Activated CD8-positive, alpha-beta T cell treated with anti-CD3 and anti-CD28 coated beads for 36 hours (primary cell): Measurements from ENCODE around the gene CFAP69. TPM values are rescaled to one million over a fixed set of nuclear protein-coding genes. Genes with fewer than 3 reads are reported as not detected.

Source experiments
- ATAC-seq: fragments of 200-7000 bp; cut with Tn5 transposase; one replicate; pipeline ENCODE4 v1.10.0; 2021; ENCODE audit warnings: mild to moderate bottlenecking, moderate library complexity
- CTCF ChIA-PET: fragments of 350-600 bp; sonication (Branson Sonifier 250); formaldehyde crosslinking; loops from one replicate; lab custom pipeline; 2021; ENCODE audit warnings: antibody characterized with exemption; lab: Charles Lee
- POLR2A ChIA-PET: fragments of 350-600 bp; sonication (Branson Sonifier 250); formaldehyde crosslinking; loops from one replicate; lab custom pipeline; 2021; ENCODE audit warnings: antibody characterized with exemption; lab: Charles Lee
- DNase-seq: peaks from one replicate; pipeline ENCODE4 v3.0.0-alpha.2; 2020
- H3K27ac Mint-ChIP-seq: one replicate; pipeline ENCODE4 v1.8.0; 2021; ENCODE audit warnings: mild to moderate bottlenecking, mixed read lengths
- H3K27me3 Mint-ChIP-seq: one replicate; pipeline ENCODE4 v1.8.0; 2021; ENCODE audit warnings: mixed read lengths
- H3K36me3 Mint-ChIP-seq: one replicate; pipeline ENCODE4 v1.8.0; 2021; ENCODE audit warnings: low read depth, mixed read lengths
- H3K4me1 Mint-ChIP-seq: one replicate; pipeline ENCODE4 v1.8.0; 2021; ENCODE audit warnings: low read depth, mixed read lengths
- H3K4me3 Mint-ChIP-seq: one replicate; pipeline ENCODE4 v1.8.0; 2021; ENCODE audit warnings: mild to moderate bottlenecking, moderate library complexity, mixed read lengths
- H3K9me3 Mint-ChIP-seq: one replicate; pipeline ENCODE4 v1.8.0; 2021; ENCODE audit warnings: mixed read lengths
- intact Hi-C: fragments of 100-400 bp; cut with micrococcal nuclease; formaldehyde crosslinking; loops from one replicate; pipeline ENCODE4 v1.10.0; 2022
- total RNA-seq, 2 experiments: library from RNA; stranded (reverse); gene quantifications; one replicate each; pipeline ENCODE4 v1.2.3, GENCODE V29; 2021
- TF ChIP-seq, protein P1 (sequence below): fragments of 200-600 bp; IDR thresholded peaks from one replicate; pipeline ENCODE4 v1.8.0; 2022; ENCODE audit warnings: antibody characterized with exemption, mild to moderate bottlenecking

Gene CFAP69
- total RNA-seq, 2 experiments from 2014 or later = 0.07 to 0.69 TPM

DNA sequence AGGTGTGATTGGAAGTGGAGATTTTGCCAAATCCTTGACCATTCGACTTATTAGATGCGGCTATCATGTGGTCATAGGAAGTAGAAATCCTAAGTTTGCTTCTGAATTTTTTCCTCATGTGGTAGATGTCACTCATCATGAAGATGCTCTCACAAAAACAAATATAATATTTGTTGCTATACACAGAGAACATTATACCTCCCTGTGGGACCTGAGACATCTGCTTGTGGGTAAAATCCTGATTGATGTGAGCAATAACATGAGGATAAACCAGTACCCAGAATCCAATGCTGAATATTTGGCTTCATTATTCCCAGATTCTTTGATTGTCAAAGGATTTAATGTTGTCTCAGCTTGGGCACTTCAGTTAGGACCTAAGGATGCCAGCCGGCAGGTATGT is 19.8 kb upstream of the CFAP69 start:
- no peak for ATAC-seq
- Mint-ChIP-seq H3K27me3 (peaks cover 34% of the 10 kb centered on the region), H3K9me3 (no peaks in the 10 kb centered on the region), H3K27ac (no peak overlapping the region), H3K4me3 (no peak overlapping the region), H3K4me1 (no peaks in the 10 kb centered on the region), H3K36me3 (no peaks in the 10 kb centered on the region)
- TF ChIP-seq, protein P1, sequence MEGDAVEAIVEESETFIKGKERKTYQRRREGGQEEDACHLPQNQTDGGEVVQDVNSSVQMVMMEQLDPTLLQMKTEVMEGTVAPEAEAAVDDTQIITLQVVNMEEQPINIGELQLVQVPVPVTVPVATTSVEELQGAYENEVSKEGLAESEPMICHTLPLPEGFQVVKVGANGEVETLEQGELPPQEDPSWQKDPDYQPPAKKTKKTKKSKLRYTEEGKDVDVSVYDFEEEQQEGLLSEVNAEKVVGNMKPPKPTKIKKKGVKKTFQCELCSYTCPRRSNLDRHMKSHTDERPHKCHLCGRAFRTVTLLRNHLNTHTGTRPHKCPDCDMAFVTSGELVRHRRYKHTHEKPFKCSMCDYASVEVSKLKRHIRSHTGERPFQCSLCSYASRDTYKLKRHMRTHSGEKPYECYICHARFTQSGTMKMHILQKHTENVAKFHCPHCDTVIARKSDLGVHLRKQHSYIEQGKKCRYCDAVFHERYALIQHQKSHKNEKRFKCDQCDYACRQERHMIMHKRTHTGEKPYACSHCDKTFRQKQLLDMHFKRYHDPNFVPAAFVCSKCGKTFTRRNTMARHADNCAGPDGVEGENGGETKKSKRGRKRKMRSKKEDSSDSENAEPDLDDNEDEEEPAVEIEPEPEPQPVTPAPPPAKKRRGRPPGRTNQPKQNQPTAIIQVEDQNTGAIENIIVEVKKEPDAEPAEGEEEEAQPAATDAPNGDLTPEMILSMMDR = no peak
- no peak for DNase-seq
- ChIA-PET POLR2A (no interaction called here), CTCF (no interaction called here)
- intact Hi-C loops = loop anchor here (2.0 kb wide), 1 partner anchor 20 kb away; the partner anchor contains the start of gene CFAP69

- no peak for ATAC-seq
- DNase-seq = no peak
- Mint-ChIP-seq H3K4me1 (no peaks in the 10 kb centered on the region), H3K4me3 (no peak overlapping the region), H3K27me3 (peaks cover 31% of the 10 kb centered on the region), H3K36me3 (no peaks in the 10 kb centered on the region), H3K27ac (no peak overlapping the region), H3K9me3 (no peaks in the 10 kb centered on the region)
- TF ChIP-seq, protein P1 = no peak
- POLR2A ChIA-PET = no interaction called here
- intact Hi-C loops = loop anchor here (2.0 kb wide), 1 partner anchor 19 kb away; the partner anchor contains the start of gene CFAP69
- CTCF ChIA-PET = no interaction called here
Observed at GRCh38 chr7:90225601-90226000, 19.4 kb upstream of the CFAP69 start.

DNA sequence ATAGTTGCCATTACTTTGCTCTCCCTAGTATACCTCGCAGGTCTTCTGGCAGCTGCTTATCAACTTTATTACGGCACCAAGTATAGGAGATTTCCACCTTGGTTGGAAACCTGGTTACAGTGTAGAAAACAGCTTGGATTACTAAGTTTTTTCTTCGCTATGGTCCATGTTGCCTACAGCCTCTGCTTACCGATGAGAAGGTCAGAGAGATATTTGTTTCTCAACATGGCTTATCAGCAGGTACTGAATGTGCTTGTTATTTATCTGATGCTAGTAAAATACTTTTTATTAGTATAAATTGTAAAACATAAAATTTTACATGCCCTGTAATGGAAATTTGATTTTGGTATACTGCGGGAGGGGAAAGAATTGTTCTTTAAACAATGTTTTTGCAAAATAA is 17.7 kb upstream of the CFAP69 start:
- ATAC-seq = no peak
- Mint-ChIP-seq H3K4me1 (no peaks in the 10 kb centered on the region), H3K36me3 (no peaks in the 10 kb centered on the region), H3K27me3 (peaks cover 26% of the 10 kb centered on the region), H3K4me3 (no peak overlapping the region), H3K9me3 (no peaks in the 10 kb centered on the region), H3K27ac (no peak overlapping the region)
- no peak for DNase-seq
- TF ChIP-seq, protein P1 = no peak
- intact Hi-C loops = no loop called here
- ChIA-PET CTCF (no interaction called here), POLR2A (no interaction called here)

- ChIA-PET CTCF (interaction anchor here (1.7 kb wide), 1 partner anchor 18 kb away, joined by 7 read pairs; the partner anchor contains the start of gene STEAP2), POLR2A (no interaction called here)
- Mint-ChIP-seq H3K36me3 (no peaks in the 10 kb centered on the region), H3K27me3 (peaks cover 23% of the 10 kb centered on the region), H3K27ac (no peak overlapping the region), H3K9me3 (no peaks in the 10 kb centered on the region), H3K4me1 (no peaks in the 10 kb centered on the region), H3K4me3 (no peak overlapping the region)
- intact Hi-C loops = no loop called here
- DNase-seq (no peak), ATAC-seq (no peak)
- TF ChIP-seq, protein P1 = no peak
Observed at GRCh38 chr7:90229682-90230081, 15.3 kb upstream of the CFAP69 start.

- ATAC-seq (no peak), DNase-seq (no peak)
- TF ChIP-seq, protein P1 = no peak
- Mint-ChIP-seq H3K27me3 (peaks cover 16% of the 10 kb centered on the region), H3K4me1 (no peaks in the 10 kb centered on the region), H3K36me3 (no peaks in the 10 kb centered on the region), H3K4me3 (no peak overlapping the region), H3K27ac (no peak overlapping the region), H3K9me3 (no peaks in the 10 kb centered on the region)
- CTCF ChIA-PET = no interaction called here
- POLR2A ChIA-PET = interaction anchor here (0.6 kb wide), 1 partner anchor 394 kb away, joined by 4 read pairs; no protein-coding TSS in a partner anchor
- intact Hi-C loops = no loop called here
Observed at GRCh38 chr7:90230834-90231233, 14.1 kb upstream of the CFAP69 start.
